HepG2 (cell line): Measurements from ENCODE around the gene NDUFAF3. TPM values are rescaled to one million over a fixed set of nuclear protein-coding genes. Genes with fewer than 3 reads are reported as not detected.

Source experiments
- ARID2 ChIP-seq: sonication (generic); formaldehyde crosslinking; IDR thresholded peaks from 2 replicates; pipeline ENCODE4 v1.8.1; 2022; ENCODE audit warnings: mild to moderate bottlenecking, missing genetic modification reagents, borderline replicate concordance
- DR1 ChIP-seq: sonication (generic); formaldehyde crosslinking; IDR thresholded peaks from 2 replicates; pipeline ENCODE4 v1.8.0; 2021; ENCODE audit warnings: mild to moderate bottlenecking, missing genetic modification reagents, inconsistent platforms
- GABPB1 ChIP-seq: IDR thresholded peaks from 2 replicates; pipeline ENCODE4 v1.6.1; 2016; ENCODE audit warnings: mild to moderate bottlenecking, missing genetic modification reagents, moderate library complexity, missing compliant biosample characterization
- MEIS1 ChIP-seq: sonication (generic); formaldehyde crosslinking; IDR thresholded peaks from 2 replicates; pipeline ENCODE4 v1.9.0; 2021; ENCODE audit warnings: mild to moderate bottlenecking, missing genetic modification reagents, moderate library complexity, borderline replicate concordance
- MLX ChIP-seq: IDR thresholded peaks from 2 replicates; pipeline ENCODE4 v1.6.1; 2016
- MTA1 ChIP-seq: sonication (generic); formaldehyde crosslinking; IDR thresholded peaks from 2 replicates; pipeline ENCODE4 v1.4.0; 2020; ENCODE audit warnings: missing genetic modification reagents, mild to moderate bottlenecking, borderline replicate concordance
- NR2F6 ChIP-seq, 2 experiments: IDR thresholded peaks; 2 replicates each; pipeline ENCODE4 v1.6.1; 2016; ENCODE audit warnings: antibody characterized with exemption in 1 of 2, mild to moderate bottlenecking in 1 of 2
- PLSCR1 ChIP-seq: sonication (generic); formaldehyde crosslinking; IDR thresholded peaks from 2 replicates; pipeline ENCODE4 v1.5.0; 2020; ENCODE audit warnings: missing genetic modification reagents, mild to moderate bottlenecking, borderline replicate concordance
- RAD21 ChIP-seq: fragments of 450-650 bp; formaldehyde crosslinking; IDR thresholded peaks from 2 replicates; pipeline ENCODE4 v1.5.0; 2020; ENCODE audit warnings: mild to moderate bottlenecking
- RNF219 ChIP-seq: sonication (generic); formaldehyde crosslinking; IDR thresholded peaks from 2 replicates; pipeline ENCODE4 v1.5.0; 2020; ENCODE audit warnings: mild to moderate bottlenecking, missing genetic modification reagents
- RXRB ChIP-seq: IDR thresholded peaks from 2 replicates; pipeline ENCODE4 v1.6.1; 2016; ENCODE audit warnings: borderline replicate concordance, missing genetic modification reagents, missing compliant biosample characterization
- STAT6 ChIP-seq: sonication (generic); formaldehyde crosslinking; IDR thresholded peaks from 2 replicates; pipeline ENCODE4 v1.4.0; 2020; ENCODE audit warnings: missing genetic modification reagents, mild to moderate bottlenecking, borderline replicate concordance
- ZBTB3 ChIP-seq: sonication (generic); formaldehyde crosslinking; IDR thresholded peaks from 2 replicates; pipeline ENCODE4 v1.4.0; 2020; ENCODE audit warnings: low read depth, mild to moderate bottlenecking, moderate library complexity, missing genetic modification reagents, borderline replicate concordance
- ZBTB38 ChIP-seq: sonication (generic); formaldehyde crosslinking; IDR thresholded peaks from 2 replicates; pipeline ENCODE4 v1.5.1; 2020; ENCODE audit warnings: mild to moderate bottlenecking, missing genetic modification reagents
- ZC3H13 ChIP-seq: sonication (generic); formaldehyde crosslinking; IDR thresholded peaks from 2 replicates; pipeline ENCODE4 v1.8.1; 2023; ENCODE audit warnings: mild to moderate bottlenecking, missing genetic modification reagents, moderate library complexity
- ZNF224 ChIP-seq: sonication (generic); formaldehyde crosslinking; IDR thresholded peaks from 2 replicates; pipeline ENCODE4 v1.5.0; 2020; ENCODE audit warnings: mild to moderate bottlenecking, missing genetic modification reagents
- ZNF282 ChIP-seq: fragments of 450-650 bp; IDR thresholded peaks from 2 replicates; pipeline ENCODE4 v1.6.1; 2018; ENCODE audit not compliant: partially characterized antibody
- ZNF704 ChIP-seq: sonication (generic); formaldehyde crosslinking; IDR thresholded peaks from 2 replicates; pipeline ENCODE4 v1.8.1; 2023; ENCODE audit warnings: mild to moderate bottlenecking, inconsistent platforms, moderate library complexity, missing genetic modification reagents, borderline replicate concordance
- ZNF709 ChIP-seq: sonication (generic); formaldehyde crosslinking; IDR thresholded peaks from 2 replicates; pipeline ENCODE4 v1.5.0; 2020; ENCODE audit warnings: mild to moderate bottlenecking, missing genetic modification reagents
- ZNF713 ChIP-seq: sonication (generic); formaldehyde crosslinking; IDR thresholded peaks from 2 replicates; pipeline ENCODE4 v1.4.0; 2020; ENCODE audit warnings: mild to moderate bottlenecking, missing genetic modification reagents
- ZNF749 ChIP-seq: sonication (generic); formaldehyde crosslinking; IDR thresholded peaks from 2 replicates; pipeline ENCODE4 v1.8.0; 2022; ENCODE audit warnings: mild to moderate bottlenecking, missing genetic modification reagents, moderate library complexity, borderline replicate concordance
- polyA plus RNA-seq, 8 experiments: library from polyadenylated mRNA; depleted of rRNA in 3 of 8; stranded (reverse) in 7 of 8; unstranded in 1 of 8; fragments of >200 nt; fragmentation: Illumina TruSeq in 4 of 8; extraction: Trizol in 4 of 8; gene quantifications; 2 replicates each; pipeline versions ENCODE4 v1.2.1 to v1.2.3, GENCODE V29; 2011 to 2016; ENCODE audit warnings: low read depth in 4 of 8, missing spikeins in 1 of 8, mixed read lengths in 1 of 8; ENCODE audit not compliant: insufficient read depth in 1 of 8
- total RNA-seq, 5 experiments: library from RNA; depleted of rRNA; stranded (reverse); fragments of >200 nt; fragmentation: Illumina TruSeq; extraction: Trizol; gene quantifications; 2 replicates each; pipeline ENCODE4 v1.2.3, GENCODE V29; 2016; ENCODE audit warnings: low read depth in 1 of 5

The NDUFAF3 gene
- total and polyA plus RNA-seq, 2 of the 13 experiments (the other 11 are each of a cell fraction or from before 2014, with no cell fraction given) = 39.0 to 50.0 TPM

GRCh38 chr3:49007068-49007770 lies 14.7 kb upstream of the NDUFAF3 start, which contains the start of gene WDR6 (continued):
- no peak for TF ChIP-seq PLSCR1
- TF ChIP-seq MTA1 (CRISPR knock-in tag) = no peak
- TF ChIP-seq ZNF709 (CRISPR knock-in tag) = no peak
- TF ChIP-seq STAT6 (CRISPR knock-in tag) = no peak
- peak; percentile 77; the same call in 1 of the 2 replicates for TF ChIP-seq MEIS1 (CRISPR knock-in tag)
- TF ChIP-seq DR1 (CRISPR knock-in tag) = peak; percentile 90
- no peak for TF ChIP-seq ZNF282
- TF ChIP-seq ZBTB38 (CRISPR knock-in tag) = no peak; the same call in 1 of the 2 replicates
- TF ChIP-seq GABPB1 = peak; percentile 66; the same call in 1 of the 2 replicates
- peak; percentile 22; the same call in 1 of the 2 replicates for TF ChIP-seq RXRB (CRISPR knock-in tag)
- TF ChIP-seq RNF219 (CRISPR knock-in tag) = no peak
- no peak for TF ChIP-seq NR2F6 (IDR thresholded peaks at IDR 0.05)
- peak; percentile 26 for TF ChIP-seq NR2F6 (CRISPR knock-in tag; IDR thresholded peaks at IDR 0.05)
- peak; percentile 48 for TF ChIP-seq ZNF704 (CRISPR knock-in tag)
- no peak for TF ChIP-seq ZBTB3 (CRISPR knock-in tag)
- no peak; the same call in 1 of the 2 replicates for TF ChIP-seq MLX (CRISPR knock-in tag)
- TF ChIP-seq RAD21 = no peak; the same call in 1 of the 2 replicates
- no peak for TF ChIP-seq ZNF713 (CRISPR knock-in tag)
- no peak for TF ChIP-seq ZNF224 (CRISPR knock-in tag)
- peak; percentile 57; the same call in 1 of the 2 replicates for TF ChIP-seq ARID2 (CRISPR knock-in tag)
- no peak for TF ChIP-seq ZNF749
- TF ChIP-seq ZC3H13 (CRISPR knock-in tag) = no peak
